B cell (primary cell): ENCODE results near the gene MAB21L4.

ENCODE experiments used
- EZH2 ChIP-seq: IDR thresholded peaks from 2 replicates; pipeline ENCODE4 v1.6.1; 2012; ENCODE audit warnings: borderline replicate concordance, low read depth, mild to moderate bottlenecking, moderate library complexity, low read length; ENCODE audit not compliant: insufficient read depth, poor library complexity, severe bottlenecking
- TF ChIP-seq, protein P1 (sequence below): fragments of 200-600 bp; IDR thresholded peaks from one replicate; pipeline ENCODE4 v1.8.0; 2022; ENCODE audit warnings: antibody characterized with exemption, mild to moderate bottlenecking

DNA sequence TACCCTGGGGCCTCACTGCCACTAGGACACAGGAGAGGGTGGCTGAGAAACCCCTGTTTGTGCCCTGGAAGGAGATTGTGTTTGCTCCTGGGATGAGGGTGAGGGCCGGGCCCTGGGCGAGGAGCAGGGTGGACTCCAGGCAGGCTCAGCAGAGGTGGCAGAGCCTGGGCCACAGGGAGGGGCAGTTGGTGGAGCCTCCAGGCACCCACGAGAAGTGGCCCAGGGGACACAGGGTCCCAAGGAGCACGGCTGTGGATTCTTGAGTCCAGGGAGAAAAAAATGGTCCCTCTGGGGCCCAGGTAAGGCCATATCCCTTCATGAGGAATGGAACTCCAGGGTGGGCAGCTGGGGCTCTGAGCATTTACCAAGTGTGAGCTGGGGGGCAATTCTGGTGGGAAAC lies 8.3 kb downstream of the MAB21L4 start:
- TF ChIP-seq, protein P1, sequence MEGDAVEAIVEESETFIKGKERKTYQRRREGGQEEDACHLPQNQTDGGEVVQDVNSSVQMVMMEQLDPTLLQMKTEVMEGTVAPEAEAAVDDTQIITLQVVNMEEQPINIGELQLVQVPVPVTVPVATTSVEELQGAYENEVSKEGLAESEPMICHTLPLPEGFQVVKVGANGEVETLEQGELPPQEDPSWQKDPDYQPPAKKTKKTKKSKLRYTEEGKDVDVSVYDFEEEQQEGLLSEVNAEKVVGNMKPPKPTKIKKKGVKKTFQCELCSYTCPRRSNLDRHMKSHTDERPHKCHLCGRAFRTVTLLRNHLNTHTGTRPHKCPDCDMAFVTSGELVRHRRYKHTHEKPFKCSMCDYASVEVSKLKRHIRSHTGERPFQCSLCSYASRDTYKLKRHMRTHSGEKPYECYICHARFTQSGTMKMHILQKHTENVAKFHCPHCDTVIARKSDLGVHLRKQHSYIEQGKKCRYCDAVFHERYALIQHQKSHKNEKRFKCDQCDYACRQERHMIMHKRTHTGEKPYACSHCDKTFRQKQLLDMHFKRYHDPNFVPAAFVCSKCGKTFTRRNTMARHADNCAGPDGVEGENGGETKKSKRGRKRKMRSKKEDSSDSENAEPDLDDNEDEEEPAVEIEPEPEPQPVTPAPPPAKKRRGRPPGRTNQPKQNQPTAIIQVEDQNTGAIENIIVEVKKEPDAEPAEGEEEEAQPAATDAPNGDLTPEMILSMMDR = no peak
- no peak for TF ChIP-seq EZH2
